ENCODE measurements around the gene CD300LB. TPM values are rescaled to one million over a fixed set of nuclear protein-coding genes. Genes with fewer than 3 reads are reported as not detected.

The CD300LB gene
- total RNA-seq, 1 experiment from 2014 or later, result not detected

DNA sequence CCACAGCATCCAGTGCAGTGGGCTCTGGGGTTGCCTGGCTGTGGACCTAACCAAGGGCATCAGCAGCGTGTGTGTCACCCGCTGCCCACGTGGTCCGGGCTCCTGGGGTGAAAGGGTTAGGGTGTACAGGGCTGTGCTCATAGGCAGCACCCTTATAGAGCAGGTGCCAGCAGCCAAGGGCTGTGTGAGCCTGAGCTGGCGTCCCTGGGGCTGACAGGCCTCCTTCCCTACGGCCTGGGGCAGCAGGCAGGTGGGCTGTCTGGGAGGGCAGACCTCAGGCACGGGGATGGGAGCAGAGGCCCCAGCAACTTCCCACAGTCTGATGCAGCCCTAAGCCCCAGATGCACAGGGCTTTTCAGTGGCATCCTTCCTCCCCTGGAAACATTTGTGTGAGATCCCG is 51.0 kb downstream of the CD300LB start:
- Mint-ChIP-seq H3K27me3 (ENCODE audit: low read depth) (peaks cover 57% of the 10 kb centered on the region), H3K4me1 (no peaks in the 10 kb centered on the region), H3K36me3 (ENCODE audit: insufficient read depth in 1 of 3, low read depth in 3 of 3) (peaks cover 0 to 4% (median 2%) of the 10 kb centered on the region in 3 experiments; a peak in 5 of 7 replicates), H3K27ac (no peak overlapping the region), H3K4me3 (no peak overlapping the region), H3K9me3 (peaks cover 13 to 15% of the 10 kb centered on the region in 2 experiments)
- H3K79me1 ChIP-seq (ENCODE audit: insufficient read depth, low read depth, low read length, poor library complexity, severe bottlenecking), result no peaks in the 10 kb centered on the region
- H3K27me3 ChIP-seq (ENCODE audit: insufficient read depth, low read length), result no peaks in the 10 kb centered on the region
- no peak overlapping the region for H3K4ac ChIP-seq (ENCODE audit: low read depth, low read length)
- H2BK5ac ChIP-seq (ENCODE audit: insufficient read length, low read length), result no peak overlapping the region
- H3T11ph ChIP-seq (ENCODE audit: low read length), result no peak overlapping the region
- H3K56ac ChIP-seq (ENCODE audit: insufficient read length, low read depth, low read length), result no peak overlapping the region
- TF ChIP-seq, protein P1, sequence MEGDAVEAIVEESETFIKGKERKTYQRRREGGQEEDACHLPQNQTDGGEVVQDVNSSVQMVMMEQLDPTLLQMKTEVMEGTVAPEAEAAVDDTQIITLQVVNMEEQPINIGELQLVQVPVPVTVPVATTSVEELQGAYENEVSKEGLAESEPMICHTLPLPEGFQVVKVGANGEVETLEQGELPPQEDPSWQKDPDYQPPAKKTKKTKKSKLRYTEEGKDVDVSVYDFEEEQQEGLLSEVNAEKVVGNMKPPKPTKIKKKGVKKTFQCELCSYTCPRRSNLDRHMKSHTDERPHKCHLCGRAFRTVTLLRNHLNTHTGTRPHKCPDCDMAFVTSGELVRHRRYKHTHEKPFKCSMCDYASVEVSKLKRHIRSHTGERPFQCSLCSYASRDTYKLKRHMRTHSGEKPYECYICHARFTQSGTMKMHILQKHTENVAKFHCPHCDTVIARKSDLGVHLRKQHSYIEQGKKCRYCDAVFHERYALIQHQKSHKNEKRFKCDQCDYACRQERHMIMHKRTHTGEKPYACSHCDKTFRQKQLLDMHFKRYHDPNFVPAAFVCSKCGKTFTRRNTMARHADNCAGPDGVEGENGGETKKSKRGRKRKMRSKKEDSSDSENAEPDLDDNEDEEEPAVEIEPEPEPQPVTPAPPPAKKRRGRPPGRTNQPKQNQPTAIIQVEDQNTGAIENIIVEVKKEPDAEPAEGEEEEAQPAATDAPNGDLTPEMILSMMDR (conservative IDR thresholded peaks at IDR 0.05), result no peak
- H2BK120ac ChIP-seq (ENCODE audit: low read depth, low read length, poor library complexity, severe bottlenecking), result no peak overlapping the region
- no peak overlapping the region for H3K4me2 ChIP-seq (ENCODE audit: insufficient read depth, insufficient read length, low read length)
- H2BK20ac ChIP-seq (ENCODE audit: low read depth, low read length, poor library complexity, severe bottlenecking), result no peak overlapping the region
- H4K5ac ChIP-seq (ENCODE audit: insufficient read length, low read depth, low read length), result no peak overlapping the region
- H2AK5ac ChIP-seq (ENCODE audit: insufficient read length, low read length), result no peak overlapping the region
- no peak overlapping the region for H3K27ac ChIP-seq (ENCODE audit: insufficient read length, low read depth, low read length)
- no peak overlapping the region for H4K8ac ChIP-seq (replicated peaks; ENCODE audit: insufficient read length, low read depth, low read length)
- no peak overlapping the region for H2BK15ac ChIP-seq (ENCODE audit: low read depth, low read length)
- H3K4me1 ChIP-seq (ENCODE audit: insufficient read depth, low read length), result no peaks in the 10 kb centered on the region
- no peaks in the 10 kb centered on the region for H3K9me3 ChIP-seq (ENCODE audit: control insufficient read depth, low read depth, low read length)
- no peak overlapping the region for H3K9ac ChIP-seq (ENCODE audit: extremely low read depth, insufficient read length, low read length)
- no peaks in the 10 kb centered on the region for H4K20me1 ChIP-seq (ENCODE audit: control insufficient read depth, insufficient read depth, insufficient read length)
- H4K91ac ChIP-seq (ENCODE audit: insufficient read length, low read depth, low read length), result no peak overlapping the region
- no peak overlapping the region; the same call in 1 of the 2 replicates for H3K14ac ChIP-seq (ENCODE audit: insufficient read depth, low read length)
- H3K23ac ChIP-seq (ENCODE audit: insufficient read length, low read depth, low read length), result no peak overlapping the region
- DNase-seq, result no peak
- H2AFZ ChIP-seq (ENCODE audit: low read length), result no peak overlapping the region
- H3K18ac ChIP-seq (ENCODE audit: insufficient read length, low read depth, low read length), result no peak overlapping the region
- no peaks in the 10 kb centered on the region for H3K79me2 ChIP-seq (ENCODE audit: insufficient read depth, low read length)
- no peak overlapping the region for H2BK12ac ChIP-seq (ENCODE audit: insufficient read length, low read depth, low read length)
- H3K23me2 ChIP-seq (ENCODE audit: insufficient read length, low read depth, low read length, poor library complexity, severe bottlenecking), result no peaks in the 10 kb centered on the region
- WGBS (ENCODE audit: extremely low coverage, insufficient read length, low lambda C conversion rate), result no CpG with 5 or more reads among the region's 8 CpGs
